OCI-LY7 (cell line): ENCODE results near the gene MRPS27. TPM values are rescaled to one million over a fixed set of nuclear protein-coding genes. Genes with fewer than 3 reads are reported as not detected.

Experiments
- BruUV-seq: library from RNA; stranded (reverse); fragments of 400-500 nt; replicated peaks from 2 replicates; lab custom pipeline; 2021; lab: Mats Ljungman, UMichigan
- CTCF ChIA-PET: fragments of 300-600 bp; sonication (Branson Sonifier 250); formaldehyde crosslinking; loops from one replicate; lab custom pipeline; 2022; ENCODE audit warnings: antibody characterized with exemption; ENCODE audit not compliant: unreplicated experiment; lab: Charles Lee
- POLR2A ChIA-PET: fragments of 300-600 bp; sonication (Branson Sonifier 250); formaldehyde crosslinking; loops from one replicate; lab custom pipeline; 2022; ENCODE audit warnings: antibody characterized with exemption; lab: Charles Lee
- DNase-seq: peaks from one replicate; pipeline ENCODE4 v3.0.0-alpha.2; 2015; ENCODE audit warnings: low spot score
- H2AFZ ChIP-seq: fragments of 200-600 bp; sonication (generic), shearing (Covaris generic); 2 replicates; pipeline ENCODE4 v1.6.1; 2014; ENCODE audit warnings: mild to moderate bottlenecking, antibody characterized with exemption, low read length, moderate library complexity
- H3K27ac ChIP-seq: fragments of 200-600 bp; sonication (generic); 2 replicates; pipeline ENCODE4 v1.5.1; 2014; ENCODE audit warnings: mixed run types, low read depth, mild to moderate bottlenecking, moderate library complexity, low read length, inconsistent platforms; ENCODE audit not compliant: poor library complexity, severe bottlenecking
- H3K36me3 ChIP-seq: fragments of 200-600 bp; sonication (generic); 2 replicates; pipeline ENCODE4 v1.6.1; 2014; ENCODE audit warnings: mild to moderate bottlenecking, antibody characterized with exemption, low read length, moderate library complexity, mixed read lengths; ENCODE audit not compliant: insufficient read depth
- H3K4me1 ChIP-seq: fragments of 200-600 bp; sonication (generic); 2 replicates; pipeline ENCODE4 v1.5.1; 2014; ENCODE audit warnings: mild to moderate bottlenecking, low read length; ENCODE audit not compliant: insufficient read depth, poor library complexity, severe bottlenecking
- H3K4me2 ChIP-seq: fragments of 200-600 bp; sonication (generic); 2 replicates; pipeline ENCODE4 v1.6.1; 2014; ENCODE audit warnings: mild to moderate bottlenecking, low read length
- H3K4me3 ChIP-seq: fragments of 200-600 bp; sonication (generic); 2 replicates; pipeline ENCODE4 v1.5.1; 2014; ENCODE audit warnings: mild to moderate bottlenecking, low read depth, low read length; ENCODE audit not compliant: poor library complexity, severe bottlenecking
- H3K79me2 ChIP-seq: fragments of 200-600 bp; sonication (generic); 2 replicates; pipeline ENCODE4 v1.6.1; 2016; ENCODE audit warnings: low read depth, mild to moderate bottlenecking, low read length, moderate library complexity, mixed read lengths; ENCODE audit not compliant: insufficient read depth
- H3K9me2 ChIP-seq: fragments of 200-600 bp; sonication (generic); 2 replicates; pipeline ENCODE4 v1.6.1; 2016; ENCODE audit warnings: mild to moderate bottlenecking, low read length, mixed read lengths; ENCODE audit not compliant: insufficient read depth
- H3K9me3 ChIP-seq: fragments of 200-600 bp; sonication (generic); 2 replicates; pipeline ENCODE4 v1.6.1; 2014; ENCODE audit warnings: mild to moderate bottlenecking, mixed run types, low read length, mixed read lengths
- H4K20me1 ChIP-seq: fragments of 200-600 bp; sonication (generic); 2 replicates; pipeline ENCODE4 v1.6.1; 2014; ENCODE audit warnings: mild to moderate bottlenecking, antibody characterized with exemption, low read length, moderate library complexity, mixed read lengths; ENCODE audit not compliant: insufficient read depth
- CTCF ChIP-seq: fragments of 200-600 bp; sonication (generic); conservative IDR thresholded peaks from 2 replicates; pipeline ENCODE4 v1.5.1; 2014; ENCODE audit warnings: mild to moderate bottlenecking, antibody characterized with exemption, low read length, moderate library complexity, mixed read lengths
- EZH2phosphoT487 ChIP-seq: fragments of 200-600 bp; sonication (generic); IDR thresholded peaks from 2 replicates; pipeline ENCODE4 v1.6.1; 2018; ENCODE audit warnings: low read depth, borderline replicate concordance, mild to moderate bottlenecking, mixed run types, antibody characterized with exemption, low read length, moderate library complexity, mixed read lengths
- intact Hi-C: fragments of 100-400 bp; cut with micrococcal nuclease; formaldehyde crosslinking; loops from one replicate; pipeline ENCODE4 v1.10.0; 2022; ENCODE audit not compliant: unreplicated experiment
- total RNA-seq, 2 experiments: library from RNA; depleted of rRNA in 1 of 2; stranded (reverse); fragments of >200 nt in 1 of 2; shearing (Covaris generic) in 1 of 2; gene quantifications; 2 replicates each; pipeline ENCODE4 v1.2.3, GENCODE V29; 2014 to 2022

Gene MRPS27
- total RNA-seq, 2 experiments from 2014 or later: 62.6 to 70.9 TPM

DNA sequence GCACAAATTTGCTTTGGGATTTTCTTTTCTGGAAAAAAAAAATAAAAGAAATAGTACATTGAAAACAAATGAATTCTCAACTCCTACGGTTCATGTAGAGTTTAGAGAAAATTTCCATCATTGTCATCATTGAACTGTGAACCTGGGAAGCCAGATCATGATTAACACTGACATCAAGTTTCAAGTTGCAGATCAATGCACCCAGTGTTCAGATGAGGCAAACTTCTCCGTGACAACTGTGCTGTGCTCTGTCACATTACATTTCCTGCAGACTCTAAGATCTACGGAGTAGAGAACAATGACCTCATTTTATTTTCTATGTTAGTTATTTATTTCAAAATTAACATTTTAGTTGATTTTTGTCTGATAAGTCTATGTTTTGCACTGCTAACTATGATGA is 113.0 kb downstream of the MRPS27 start:
- POLR2A ChIA-PET: interaction anchor here (0.7 kb wide), 1 partner anchor 93 kb away, joined by 6 read pairs; no protein-coding TSS in a partner anchor
- Histone ChIP-seq H4K20me1 (no peaks in the 10 kb centered on the region), H3K4me1 (no peaks in the 10 kb centered on the region), H3K9me2 (no peaks in the 10 kb centered on the region), H3K36me3 (no peaks in the 10 kb centered on the region), H3K79me2 (no peaks in the 10 kb centered on the region), H3K27ac (no peak overlapping the region), H3K4me2 (no peak overlapping the region), H3K4me3 (no peak overlapping the region), H2AFZ (no peak overlapping the region), H3K9me3 (no peaks in the 10 kb centered on the region)
- TF ChIP-seq CTCF (no peak), EZH2phosphoT487 (no peak)
- BruUV-seq: no TSS peak
- no peak for DNase-seq
- CTCF ChIA-PET: no interaction called here
- intact Hi-C loops: no loop called here

- no peaks in the 10 kb centered on the region for H3K79me2 ChIP-seq
- no peaks in the 10 kb centered on the region for H3K9me2 ChIP-seq
- intact Hi-C loops: no loop called here
- POLR2A ChIA-PET: no interaction called here
- H3K4me2 ChIP-seq: no peak overlapping the region
- TF ChIP-seq CTCF (no peak), EZH2phosphoT487 (no peak)
- H3K36me3 ChIP-seq: no peaks in the 10 kb centered on the region
- no peaks in the 10 kb centered on the region for H4K20me1 ChIP-seq
- no peak overlapping the region for H3K27ac ChIP-seq
- H2AFZ ChIP-seq: no peak overlapping the region
- no peaks in the 10 kb centered on the region for H3K9me3 ChIP-seq
- no peak overlapping the region for H3K4me3 ChIP-seq
- no TSS peak for BruUV-seq
- CTCF ChIA-PET: no interaction called here
- DNase-seq: no peak
- H3K4me1 ChIP-seq: no peaks in the 10 kb centered on the region
These were observed 113.9 kb downstream of the MRPS27 start for GRCh38 chr5:72206160-72206559.

DNA sequence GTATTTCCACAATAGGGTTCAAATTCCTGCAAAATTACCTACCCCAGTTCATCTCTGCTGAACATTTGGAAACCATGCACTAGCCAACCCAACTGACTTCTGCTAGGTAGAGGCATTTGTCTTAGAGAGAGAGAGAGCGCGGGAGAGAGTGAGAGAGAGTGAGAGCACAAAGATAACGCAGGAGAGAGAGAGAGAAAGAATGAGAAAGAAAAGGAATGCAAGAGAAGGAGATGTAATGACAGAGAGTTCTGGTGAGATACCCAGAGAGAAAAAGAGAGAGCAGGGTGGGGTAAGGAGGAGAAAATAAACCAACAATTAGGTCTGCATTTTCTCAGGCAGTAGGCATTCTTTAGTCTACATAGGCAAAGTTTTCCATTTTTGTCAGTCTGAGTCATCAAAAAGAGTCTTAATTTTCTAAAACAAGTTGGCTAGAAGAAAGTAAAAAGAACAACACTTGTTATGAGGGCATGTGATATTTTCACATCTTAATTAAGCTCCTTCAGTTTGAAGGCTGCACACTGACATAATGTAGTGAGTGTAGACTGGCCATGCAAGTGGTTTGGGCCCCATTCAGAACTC is 114.5 kb downstream of the MRPS27 start:
- Histone ChIP-seq H3K79me2 (no peaks in the 10 kb centered on the region), H3K27ac (no peak overlapping the region), H2AFZ (no peak overlapping the region), H3K36me3 (no peaks in the 10 kb centered on the region), H3K4me2 (no peak overlapping the region), H3K4me3 (no peak overlapping the region), H3K9me2 (no peaks in the 10 kb centered on the region), H3K4me1 (no peaks in the 10 kb centered on the region), H3K9me3 (no peaks in the 10 kb centered on the region), H4K20me1 (no peaks in the 10 kb centered on the region)
- ChIA-PET POLR2A (interaction anchor here (0.5 kb wide), 1 partner anchor 588 kb away, joined by 5 read pairs; no protein-coding TSS in a partner anchor), CTCF (no interaction called here)
- TF ChIP-seq CTCF: no peak
- TF ChIP-seq EZH2phosphoT487: no peak
- BruUV-seq: no TSS peak
- intact Hi-C loops: no loop called here
- no peak for DNase-seq
